Smooth muscle cell (in vitro differentiated cells): ENCODE data around the gene CNTNAP5. TPM values are rescaled to one million over a fixed set of nuclear protein-coding genes. Genes with fewer than 3 reads are reported as not detected.

Experiments used
- DNase-seq: peaks from one replicate; lab custom pipeline; 2025; ENCODE audit not compliant: unreplicated experiment; lab: John Stamatoyannopoulos, UW
- H2AFZ ChIP-seq: fragments of 200-600 bp; sonication (generic); 2 replicates; pipeline ENCODE4 v1.6.0; 2016; ENCODE audit warnings: antibody characterized with exemption, low read depth, mild to moderate bottlenecking
- H3F3A ChIP-seq: fragments of 200-600 bp; sonication (generic); 2 replicates; pipeline ENCODE4 v1.6.0; 2017; ENCODE audit warnings: antibody characterized with exemption, low read depth
- H3K27ac ChIP-seq: fragments of 200-600 bp; sonication (generic); 2 replicates; pipeline ENCODE4 v1.5.1; 2016; ENCODE audit warnings: low read depth, mild to moderate bottlenecking
- H3K27me3 ChIP-seq: fragments of 200-600 bp; sonication (generic); 2 replicates; pipeline ENCODE4 v1.6.1; 2016; ENCODE audit warnings: low read depth, mild to moderate bottlenecking
- H3K36me3 ChIP-seq: fragments of 200-600 bp; sonication (generic); 2 replicates; pipeline ENCODE4 v1.5.1; 2016; ENCODE audit warnings: low read depth
- H3K4me1 ChIP-seq: fragments of 200-600 bp; sonication (generic); 2 replicates; pipeline ENCODE4 v1.5.1; 2016; ENCODE audit warnings: low read depth
- H3K4me2 ChIP-seq: fragments of 200-600 bp; sonication (generic); 2 replicates; pipeline ENCODE4 v1.6.0; 2016; ENCODE audit warnings: mild to moderate bottlenecking
- H3K4me3 ChIP-seq: fragments of 200-600 bp; sonication (generic); 2 replicates; pipeline ENCODE4 v1.5.1; 2016; ENCODE audit warnings: mild to moderate bottlenecking
- H3K79me2 ChIP-seq: fragments of 200-600 bp; sonication (generic); 2 replicates; pipeline ENCODE4 v1.6.0; 2016; ENCODE audit warnings: low read depth, mild to moderate bottlenecking
- H3K9ac ChIP-seq: fragments of 200-600 bp; sonication (generic); 2 replicates; pipeline ENCODE4 v1.6.0; 2016; ENCODE audit warnings: low read depth
- H3K9me3 ChIP-seq: fragments of 200-600 bp; sonication (generic); replicated peaks from 2 replicates; pipeline ENCODE4 v1.5.1; 2016; ENCODE audit warnings: low read depth
- H4K20me1 ChIP-seq: fragments of 200-600 bp; sonication (generic); 2 replicates; pipeline ENCODE4 v1.6.0; 2016; ENCODE audit warnings: low read depth
- CTCF ChIP-seq: fragments of 200-600 bp; sonication (generic); IDR thresholded peaks from 2 replicates; pipeline ENCODE4 v1.5.1; 2017; ENCODE audit warnings: borderline replicate concordance, mild to moderate bottlenecking, antibody characterized with exemption; ENCODE audit not compliant: insufficient read depth, poor library complexity, severe bottlenecking
- WGBS: methylation state at CpG from one replicate; pipeline ENCODE4 v1.1.7; 2016; ENCODE audit warnings: low lambda C conversion rate; 5-methylcytosine and 5-hydroxymethylcytosine counted together
- polyA plus RNA-seq: library from polyadenylated mRNA; unstranded; fragments of >200 nt; fragmentation: Nextera tagmentation; extraction: Ambion mirVana; gene quantifications from 2 replicates; pipeline ENCODE4 v1.2.1, GENCODE V29; 2016
- total RNA-seq: library from RNA; depleted of rRNA; stranded (reverse); fragments of >200 nt; gene quantifications from 2 replicates; pipeline ENCODE4 v1.2.3, GENCODE V29; 2014

Gene CNTNAP5
- total and polyA plus RNA-seq, 2 experiments from 2014 or later: not detected

GRCh38 chr2:124530203-124530602, 505.1 kb downstream of the CNTNAP5 start:
- DNase-seq: no peak
- 90% methylated on average over 4 of the region's 4 CpGs for WGBS
- Histone ChIP-seq H3K4me3 (no peak overlapping the region), H3F3A (no peaks in the 10 kb centered on the region), H2AFZ (no peak overlapping the region), H3K9ac (no peak overlapping the region), H3K36me3 (no peaks in the 10 kb centered on the region), H3K9me3 (no peaks in the 10 kb centered on the region), H3K79me2 (no peaks in the 10 kb centered on the region), H3K4me2 (no peak overlapping the region), H4K20me1 (no peaks in the 10 kb centered on the region), H3K4me1 (no peaks in the 10 kb centered on the region), H3K27ac (no peak overlapping the region), H3K27me3 (no peaks in the 10 kb centered on the region)
- TF ChIP-seq CTCF: peak; percentile 10

- WGBS: 61% methylated on average over 7 of the region's 7 CpGs
- Histone ChIP-seq H4K20me1 (no peaks in the 10 kb centered on the region), H3K4me3 (no peak overlapping the region), H3K79me2 (no peaks in the 10 kb centered on the region), H2AFZ (no peak overlapping the region), H3K27me3 (no peaks in the 10 kb centered on the region), H3F3A (no peaks in the 10 kb centered on the region), H3K4me2 (no peak overlapping the region), H3K4me1 (no peaks in the 10 kb centered on the region), H3K9me3 (no peaks in the 10 kb centered on the region), H3K36me3 (no peaks in the 10 kb centered on the region), H3K27ac (no peak overlapping the region), H3K9ac (no peak overlapping the region)
- no peak for TF ChIP-seq CTCF
- no peak for DNase-seq
Measured at GRCh38 chr2:124533226-124533954, 508.3 kb downstream of the CNTNAP5 start.

- Histone ChIP-seq H3K9ac (no peak overlapping the region), H3K79me2 (no peaks in the 10 kb centered on the region), H3K4me1 (no peaks in the 10 kb centered on the region), H2AFZ (no peak overlapping the region), H3K27ac (no peak overlapping the region), H3K9me3 (no peaks in the 10 kb centered on the region), H3F3A (no peaks in the 10 kb centered on the region), H3K4me2 (no peak overlapping the region), H3K27me3 (no peaks in the 10 kb centered on the region), H4K20me1 (no peaks in the 10 kb centered on the region), H3K36me3 (no peaks in the 10 kb centered on the region), H3K4me3 (no peak overlapping the region)
- no peak for DNase-seq
- WGBS: 97% methylated on average over 2 of the region's 2 CpGs
- TF ChIP-seq CTCF: no peak
Measured at GRCh38 chr2:124534028-124534427, 508.9 kb downstream of the CNTNAP5 start.

GRCh38 chr2:124535816-124536215, 510.7 kb downstream of the CNTNAP5 start:
- no peaks in the 10 kb centered on the region for H3K79me2 ChIP-seq
- WGBS: 95% methylated on average over 3 of the region's 3 CpGs
- H3K9me3 ChIP-seq: no peaks in the 10 kb centered on the region
- no peak overlapping the region for H3K4me3 ChIP-seq
- H3F3A ChIP-seq: no peaks in the 10 kb centered on the region
- no peaks in the 10 kb centered on the region for H3K27me3 ChIP-seq
- H2AFZ ChIP-seq: no peak overlapping the region
- H3K4me1 ChIP-seq: no peaks in the 10 kb centered on the region
- no peak overlapping the region for H3K27ac ChIP-seq
- H3K4me2 ChIP-seq: no peak overlapping the region
- TF ChIP-seq CTCF: no peak
- H3K36me3 ChIP-seq: no peaks in the 10 kb centered on the region
- no peak overlapping the region for H3K9ac ChIP-seq
- H4K20me1 ChIP-seq: no peaks in the 10 kb centered on the region
- no peak for DNase-seq
